BLaER1 treated with 17β-estradiol and CSF1 and Interleukin-3, amounts not matched to agents 10 nM and 100 nM (cell line): ENCODE results near the gene RAB40B.
A peak's percentile ranks its signal among the peaks of the same experiment; 100 is the strongest.

Source experiments
- H3K27ac ChIP-seq, 11 experiments: shearing (Covaris generic); formaldehyde crosslinking; 2 replicates each; pipeline ENCODE4 v1.8.1; 2022
- H3K27me3 ChIP-seq, 11 experiments: shearing (Covaris generic); formaldehyde crosslinking; 2 replicates each; pipeline ENCODE4 v1.8.1; 2022
- H3K36me3 ChIP-seq, 11 experiments: shearing (Covaris generic); formaldehyde crosslinking; 2 replicates each; pipeline ENCODE4 v1.8.1; 2022
- H3K4me1 ChIP-seq, 10 experiments: shearing (Covaris generic); formaldehyde crosslinking; 2 replicates each; pipeline ENCODE4 v1.8.1; 2022
- H3K4me2 ChIP-seq, 11 experiments: shearing (Covaris generic); formaldehyde crosslinking; 2 replicates each; pipeline ENCODE4 v1.8.1; 2022
- H3K4me3 ChIP-seq, 10 experiments: shearing (Covaris generic); formaldehyde crosslinking; 2 replicates each; pipeline ENCODE4 v1.8.1; 2022
- H3K9ac ChIP-seq, 11 experiments: shearing (Covaris generic); formaldehyde crosslinking; 2 replicates each; pipeline ENCODE4 v1.8.1; 2022
- H3K9me3 ChIP-seq, 11 experiments: shearing (Covaris generic); formaldehyde crosslinking; replicated peaks in 1 of 11; 2 replicates each; pipeline ENCODE4 v1.8.1; 2022
- H4K20me1 ChIP-seq, 11 experiments: shearing (Covaris generic); formaldehyde crosslinking; 2 replicates each; pipeline ENCODE4 v1.8.1; 2022
- Cebpa-rat ChIP-seq, 11 experiments: shearing (Covaris generic); IDR thresholded peaks; 2 replicates each; pipeline ENCODE4 v1.8.1; 2022

Gene RAB40B

GRCh38 chr17:82616021-82616711 is 82.3 kb downstream of the RAB40B start:
- no peaks in the 10 kb centered on the region for H3K9me3 ChIP-seq
- H3K27me3 ChIP-seq: no peaks in the 10 kb centered on the region
- H3K4me1 ChIP-seq: peaks cover 0 to 23% (median 16%) of the 10 kb centered on the region in 10 experiments; a peak in 16 of 20 replicates
- H3K27ac ChIP-seq: no peak overlapping the region
- H3K4me3 ChIP-seq: no peak overlapping the region
- peaks cover 0 to 62% (median 6%) of the 10 kb centered on the region in 11 experiments; a peak in 12 of 22 replicates for H4K20me1 ChIP-seq
- no peak for TF ChIP-seq Cebpa-rat (IDR thresholded peaks at IDR 0.05)
- no peak overlapping the region for H3K9ac ChIP-seq
- H3K36me3 ChIP-seq: peaks cover 80 to 99% (median 85%) of the 10 kb centered on the region in 11 experiments
- no peak overlapping the region for H3K4me2 ChIP-seq

DNA sequence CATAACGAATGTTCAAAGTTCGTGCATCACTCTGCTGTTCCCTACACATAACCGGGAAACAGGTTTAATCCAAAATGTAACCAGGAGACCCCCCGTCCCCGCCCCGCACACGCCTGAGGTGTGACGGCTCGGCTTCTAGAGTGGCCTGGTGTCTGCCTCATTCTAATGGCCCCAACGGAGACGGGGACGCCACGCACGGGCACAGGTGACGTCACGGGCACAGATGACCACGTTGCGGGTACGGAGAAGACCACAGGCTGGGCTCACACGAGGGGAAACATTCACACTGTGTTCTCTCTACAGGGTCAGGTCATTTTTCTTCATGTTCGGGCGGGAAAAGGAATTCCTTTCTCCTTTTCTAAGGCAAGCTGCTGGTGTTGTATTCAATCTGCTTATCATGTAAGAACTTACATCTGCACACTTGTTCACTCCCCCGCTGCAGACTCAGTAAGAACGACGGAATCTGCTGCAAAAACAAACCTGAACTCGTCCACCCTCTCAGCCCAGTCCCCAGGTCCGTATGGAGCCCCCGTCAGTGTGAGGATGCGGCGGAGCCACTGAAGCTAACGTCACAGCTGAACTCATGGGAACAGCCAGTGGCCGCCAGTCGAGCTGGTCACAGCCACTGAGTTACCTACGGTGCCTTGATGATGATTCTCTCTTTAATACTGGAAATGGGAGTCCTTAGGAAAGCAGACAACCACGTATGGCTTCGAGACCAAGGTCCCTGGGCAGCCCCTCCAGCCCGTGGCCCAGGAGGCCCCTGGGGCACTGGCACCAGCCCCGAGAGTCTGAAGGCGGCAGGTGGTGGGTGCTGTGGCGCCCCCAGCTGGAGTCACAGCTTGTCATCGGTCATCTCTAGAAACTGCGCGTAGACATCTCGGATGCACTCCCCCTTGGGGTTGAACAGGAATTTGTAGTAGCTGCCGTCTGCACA is 83.1 kb downstream of the RAB40B start:
- Histone ChIP-seq H3K9me3 (no peaks in the 10 kb centered on the region), H4K20me1 (peaks cover 0 to 62% (median 6%) of the 10 kb centered on the region in 11 experiments; a peak in 12 of 22 replicates), H3K27ac (no peak overlapping the region), H3K4me1 (peaks cover 0 to 28% (median 22%) of the 10 kb centered on the region in 10 experiments; a peak in 16 of 20 replicates), H3K36me3 (peaks cover 75 to 99% (median 84%) of the 10 kb centered on the region in 11 experiments), H3K27me3 (no peaks in the 10 kb centered on the region), H3K4me3 (no peak overlapping the region), H3K4me2 (no peak overlapping the region), H3K9ac (no peak overlapping the region)
- no peak for TF ChIP-seq Cebpa-rat (IDR thresholded peaks at IDR 0.05)

GRCh38 chr17:82614095-82614631 is 84.3 kb downstream of the RAB40B start:
- H3K9me3 ChIP-seq: no peaks in the 10 kb centered on the region
- H3K36me3 ChIP-seq: peaks cover 74 to 99% (median 83%) of the 10 kb centered on the region in 11 experiments
- H3K4me1 ChIP-seq: peaks cover 0 to 33% (median 22%) of the 10 kb centered on the region in 10 experiments; a peak in 16 of 20 replicates
- H3K4me2 ChIP-seq: no peak overlapping the region
- H3K27me3 ChIP-seq: no peaks in the 10 kb centered on the region
- no peak overlapping the region for H3K4me3 ChIP-seq
- peaks cover 0 to 53% (median 5%) of the 10 kb centered on the region in 11 experiments; a peak in 10 of 22 replicates for H4K20me1 ChIP-seq
- no peak overlapping the region for H3K27ac ChIP-seq
- no peak for TF ChIP-seq Cebpa-rat (IDR thresholded peaks at IDR 0.05)
- no peak overlapping the region; a peak in 1 of 22 replicates for H3K9ac ChIP-seq

DNA sequence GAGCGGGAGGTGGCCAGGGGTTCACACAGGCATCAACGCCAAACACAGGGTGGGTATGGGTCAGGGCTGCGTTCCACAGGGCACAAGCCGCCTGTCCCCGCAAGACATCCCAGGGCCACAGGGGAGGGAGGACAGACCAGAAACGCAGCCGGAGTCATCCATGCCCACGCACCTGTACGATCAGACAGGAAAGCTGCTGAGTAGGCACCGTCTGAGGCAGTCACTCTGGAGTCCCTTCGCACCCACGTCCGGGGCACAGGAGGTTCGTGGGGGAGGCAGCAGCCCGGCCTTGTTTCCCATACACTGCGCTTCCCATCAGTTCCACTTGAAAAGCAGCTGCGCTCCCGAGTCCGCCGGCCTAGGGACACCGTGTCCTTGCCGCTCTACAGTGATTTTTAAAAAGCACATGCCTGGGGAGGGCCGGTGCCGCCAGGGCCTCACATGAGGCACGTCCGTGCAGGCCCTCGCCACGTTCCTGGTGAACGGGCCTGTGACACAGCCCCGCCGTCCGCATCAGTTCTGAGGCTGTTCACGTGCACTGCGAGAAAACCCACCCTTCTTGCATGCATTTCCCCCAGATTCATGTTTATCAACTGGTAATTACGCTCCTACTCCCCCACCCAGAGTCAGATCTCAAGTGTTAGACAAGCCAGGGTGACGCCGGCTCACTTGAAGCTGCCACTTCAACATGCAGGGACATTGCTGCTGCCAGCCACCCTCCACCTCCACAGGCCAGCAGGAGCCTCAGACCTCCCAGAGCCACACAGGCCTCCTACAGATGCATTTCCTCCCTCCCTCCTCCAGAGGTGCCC is 85.0 kb downstream of the RAB40B start:
- Histone ChIP-seq H3K9ac (no peak overlapping the region; a peak in 1 of 22 replicates), H3K4me2 (no peak overlapping the region), H4K20me1 (peaks cover 0 to 54% (median 3%) of the 10 kb centered on the region in 11 experiments; a peak in 9 of 22 replicates), H3K27ac (peak overlapping the region in 2 of 11 experiments; percentile 23 to 25; a peak in 1 of 22 replicates), H3K9me3 (no peaks in the 10 kb centered on the region), H3K4me3 (no peak overlapping the region), H3K27me3 (no peaks in the 10 kb centered on the region), H3K36me3 (peaks cover 67 to 99% (median 81%) of the 10 kb centered on the region in 11 experiments), H3K4me1 (peaks cover 0 to 33% (median 22%) of the 10 kb centered on the region in 10 experiments; a peak in 16 of 20 replicates)
- no peak for TF ChIP-seq Cebpa-rat (IDR thresholded peaks at IDR 0.05)

DNA sequence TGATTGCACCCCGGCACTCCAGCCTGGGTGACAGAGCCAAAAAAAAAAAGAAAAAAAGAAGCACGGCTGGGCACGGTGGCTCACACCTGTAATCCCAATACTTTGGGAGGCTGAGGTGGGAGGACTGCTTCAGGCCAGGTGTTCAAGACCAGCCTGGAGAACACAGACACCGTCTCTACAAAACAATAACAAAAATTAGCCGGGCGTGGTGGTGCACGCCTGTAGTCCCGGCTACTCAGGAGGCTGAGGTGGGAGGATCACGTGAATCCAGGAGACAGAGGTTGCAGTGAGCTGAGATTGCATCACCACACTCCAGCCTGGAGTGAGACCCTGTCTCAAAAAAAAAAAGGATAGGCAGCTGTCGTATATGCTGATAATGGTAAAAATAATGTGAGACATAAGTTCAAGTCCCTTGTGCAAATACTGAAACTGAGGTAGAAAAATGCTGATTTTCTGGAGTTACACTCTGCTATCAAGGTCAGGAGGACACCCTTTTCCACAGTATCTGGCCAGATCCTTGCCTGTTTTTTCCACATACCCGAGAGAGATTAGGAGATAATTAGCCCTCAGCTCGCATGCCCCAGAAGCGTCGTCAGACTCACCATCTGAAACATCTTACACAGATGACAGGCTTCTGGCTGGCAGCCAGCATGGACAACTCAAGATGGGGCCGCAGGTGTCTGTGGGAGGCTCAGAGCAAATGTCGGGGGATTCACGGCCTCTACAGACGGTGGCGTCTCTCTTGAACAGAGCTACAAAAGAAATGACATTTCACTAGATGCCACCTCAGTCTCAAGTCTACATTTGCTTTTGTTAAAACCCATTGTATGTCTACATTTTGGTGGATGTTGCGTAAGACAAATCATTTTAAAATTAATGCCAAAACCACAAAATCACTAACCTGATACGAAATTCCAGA is 87.1 kb downstream of the RAB40B start:
- H3K9ac ChIP-seq: peak overlapping the region in 5 of 11 experiments; percentile 10 to 51 (median 18); a peak in 6 of 22 replicates
- H3K4me2 ChIP-seq: peak overlapping the region in 9 of 11 experiments; percentile 33 to 71 (median 65); a peak in 18 of 22 replicates
- peak in 4 of 11 experiments; percentile 39 to 69 (median 66); a peak in 9 of 22 replicates for TF ChIP-seq Cebpa-rat (IDR thresholded peaks at IDR 0.05)
- H3K9me3 ChIP-seq: no peaks in the 10 kb centered on the region
- H3K4me3 ChIP-seq: no peak overlapping the region
- peaks cover 56 to 94% (median 72%) of the 10 kb centered on the region in 11 experiments for H3K36me3 ChIP-seq
- H3K4me1 ChIP-seq: peaks cover 0 to 34% (median 22%) of the 10 kb centered on the region in 10 experiments; a peak in 17 of 20 replicates
- peak overlapping the region in 7 of 11 experiments; percentile 2 to 57 (median 31); a peak in 9 of 22 replicates for H3K27ac ChIP-seq
- H3K27me3 ChIP-seq: no peaks in the 10 kb centered on the region
- H4K20me1 ChIP-seq: peaks cover 0 to 40% (median 4%) of the 10 kb centered on the region in 11 experiments; a peak in 9 of 22 replicates

- Histone ChIP-seq H3K4me2 (no peak overlapping the region), H3K27ac (no peak overlapping the region), H3K36me3 (peaks cover 45 to 94% (median 66%) of the 10 kb centered on the region in 11 experiments), H3K27me3 (no peaks in the 10 kb centered on the region), H3K9ac (peak overlapping the region in 1 of 11 experiments; percentile 8; a peak in 1 of 22 replicates), H4K20me1 (peaks cover 0 to 40% (median 14%) of the 10 kb centered on the region in 11 experiments; a peak in 12 of 22 replicates), H3K4me3 (no peak overlapping the region), H3K9me3 (no peaks in the 10 kb centered on the region), H3K4me1 (peaks cover 15 to 51% (median 40%) of the 10 kb centered on the region in 10 experiments)
- TF ChIP-seq Cebpa-rat (IDR thresholded peaks at IDR 0.05): no peak
Measured at GRCh38 chr17:82609655-82610054, 88.8 kb downstream of the RAB40B start.

- Histone ChIP-seq H3K9ac (no peak overlapping the region), H3K27ac (peak overlapping the region in 2 of 11 experiments; percentile 9 to 20; a peak in 1 of 22 replicates), H4K20me1 (peaks cover 0 to 42% (median 20%) of the 10 kb centered on the region in 11 experiments; a peak in 13 of 22 replicates), H3K9me3 (no peaks in the 10 kb centered on the region), H3K4me1 (peaks cover 24 to 60% (median 48%) of the 10 kb centered on the region in 10 experiments), H3K4me2 (no peak overlapping the region), H3K36me3 (peaks cover 39 to 88% (median 60%) of the 10 kb centered on the region in 11 experiments), H3K4me3 (no peak overlapping the region), H3K27me3 (no peaks in the 10 kb centered on the region)
- no peak for TF ChIP-seq Cebpa-rat (IDR thresholded peaks at IDR 0.05)
Measured at GRCh38 chr17:82608816-82609215, 89.7 kb downstream of the RAB40B start.
